ENCODE measurements around the gene PTGDR2.

PTGDR2 gene

GRCh38 chr11:60855726-60856633 lies at the start of gene PTGDR2:
PTGDR2 (minus strand) TSS chr11:60855950; CDS start chr11:60853722, 2,228 bp downstream.
- Histone ChIP-seq H3K27ac (ENCODE audit: low read length) (no peak within 1 kb of the TSS), H3K4me1 (ENCODE audit: control insufficient read depth in 1 of 2, insufficient read depth in 2 of 2, low read length in 2 of 2) (no peaks in the 10 kb centered on the region), H3K36me3 (ENCODE audit: control insufficient read depth in 1 of 2, insufficient read depth in 2 of 2, low read length in 2 of 2) (peaks cover 7 to 16% of the 10 kb centered on the region in 2 donors), H3K9me3 (ENCODE audit: control insufficient read depth in 1 of 2, low read length in 2 of 2) (no peaks in the 10 kb centered on the region), H3K27me3 (ENCODE audit: low read depth, low read length) (no peaks in the 10 kb centered on the region), H3K4me3 (ENCODE audit: low read depth in 1 of 2, low read length in 2 of 2) (peak within 1 kb of the TSS in 1 of 2 donors; percentile 11)

GRCh38 chr11:60905047-60905446 lies 49.3 kb upstream of the PTGDR2 start:
- H3K27ac ChIP-seq (ENCODE audit: low read length): peak overlapping the region; percentile 77
- H3K4me3 ChIP-seq (ENCODE audit: low read depth in 1 of 2, low read length in 2 of 2): peak overlapping the region; percentile 87 to 91
- no peaks in the 10 kb centered on the region for H3K9me3 ChIP-seq (ENCODE audit: control insufficient read depth in 1 of 2, low read length in 2 of 2)
- H3K4me1 ChIP-seq (ENCODE audit: control insufficient read depth in 1 of 2, insufficient read depth in 2 of 2, low read length in 2 of 2): peaks cover 22% of the 10 kb centered on the region in 2 donors
- peaks cover 35 to 41% of the 10 kb centered on the region in 2 donors for H3K36me3 ChIP-seq (ENCODE audit: control insufficient read depth in 1 of 2, insufficient read depth in 2 of 2, low read length in 2 of 2)
- no peaks in the 10 kb centered on the region for H3K27me3 ChIP-seq (ENCODE audit: low read depth, low read length)

- peaks cover 54 to 59% of the 10 kb centered on the region in 2 donors for H3K36me3 ChIP-seq (ENCODE audit: control insufficient read depth in 1 of 2, insufficient read depth in 2 of 2, low read length in 2 of 2)
- no peak overlapping the region for H3K27ac ChIP-seq (ENCODE audit: low read length)
- no peaks in the 10 kb centered on the region for H3K27me3 ChIP-seq (ENCODE audit: low read depth, low read length)
- no peaks in the 10 kb centered on the region for H3K9me3 ChIP-seq (ENCODE audit: control insufficient read depth in 1 of 2, low read length in 2 of 2)
- peaks cover 22% of the 10 kb centered on the region in 2 donors for H3K4me1 ChIP-seq (ENCODE audit: control insufficient read depth in 1 of 2, insufficient read depth in 2 of 2, low read length in 2 of 2)
- no peak overlapping the region for H3K4me3 ChIP-seq (ENCODE audit: low read depth in 1 of 2, low read length in 2 of 2)
These were observed 46.9 kb upstream of the PTGDR2 start for GRCh38 chr11:60902625-60903024.

- Histone ChIP-seq H3K4me1 (ENCODE audit: control insufficient read depth in 1 of 2, insufficient read depth in 2 of 2, low read length in 2 of 2) (peaks cover 17% of the 10 kb centered on the region in 2 donors), H3K27ac (ENCODE audit: low read length) (no peak overlapping the region), H3K4me3 (ENCODE audit: low read depth in 1 of 2, low read length in 2 of 2) (no peak overlapping the region), H3K27me3 (ENCODE audit: low read depth, low read length) (no peaks in the 10 kb centered on the region), H3K9me3 (ENCODE audit: control insufficient read depth in 1 of 2, low read length in 2 of 2) (no peaks in the 10 kb centered on the region), H3K36me3 (ENCODE audit: control insufficient read depth in 1 of 2, insufficient read depth in 2 of 2, low read length in 2 of 2) (peaks cover 67 to 69% of the 10 kb centered on the region in 2 donors)
These were observed 45.1 kb upstream of the PTGDR2 start for GRCh38 chr11:60900673-60901404.

GRCh38 chr11:60899977-60900376 lies 44.2 kb upstream of the PTGDR2 start:
- H3K36me3 ChIP-seq (ENCODE audit: control insufficient read depth in 1 of 2, insufficient read depth in 2 of 2, low read length in 2 of 2): peaks cover 69 to 73% of the 10 kb centered on the region in 2 donors
- H3K27me3 ChIP-seq (ENCODE audit: low read depth, low read length): no peaks in the 10 kb centered on the region
- H3K4me3 ChIP-seq (ENCODE audit: low read depth in 1 of 2, low read length in 2 of 2): no peak overlapping the region
- no peak overlapping the region for H3K27ac ChIP-seq (ENCODE audit: low read length)
- no peaks in the 10 kb centered on the region for H3K9me3 ChIP-seq (ENCODE audit: control insufficient read depth in 1 of 2, low read length in 2 of 2)
- H3K4me1 ChIP-seq (ENCODE audit: control insufficient read depth in 1 of 2, insufficient read depth in 2 of 2, low read length in 2 of 2): peaks cover 8 to 11% of the 10 kb centered on the region in 2 donors

GRCh38 chr11:60899046-60899936 lies 43.5 kb upstream of the PTGDR2 start:
- H3K9me3 ChIP-seq (ENCODE audit: control insufficient read depth in 1 of 2, low read length in 2 of 2): no peaks in the 10 kb centered on the region
- no peaks in the 10 kb centered on the region for H3K27me3 ChIP-seq (ENCODE audit: low read depth, low read length)
- peaks cover 69 to 78% of the 10 kb centered on the region in 2 donors for H3K36me3 ChIP-seq (ENCODE audit: control insufficient read depth in 1 of 2, insufficient read depth in 2 of 2, low read length in 2 of 2)
- no peak overlapping the region for H3K4me3 ChIP-seq (ENCODE audit: low read depth in 1 of 2, low read length in 2 of 2)
- H3K4me1 ChIP-seq (ENCODE audit: control insufficient read depth in 1 of 2, insufficient read depth in 2 of 2, low read length in 2 of 2): peaks cover 2 to 5% of the 10 kb centered on the region in 2 donors
- no peak overlapping the region for H3K27ac ChIP-seq (ENCODE audit: low read length)

- H3K27ac ChIP-seq (ENCODE audit: low read length): no peak overlapping the region
- no peak overlapping the region for H3K4me3 ChIP-seq (ENCODE audit: low read depth in 1 of 2, low read length in 2 of 2)
- no peaks in the 10 kb centered on the region for H3K4me1 ChIP-seq (ENCODE audit: control insufficient read depth in 1 of 2, insufficient read depth in 2 of 2, low read length in 2 of 2)
- no peaks in the 10 kb centered on the region for H3K9me3 ChIP-seq (ENCODE audit: control insufficient read depth in 1 of 2, low read length in 2 of 2)
- no peaks in the 10 kb centered on the region for H3K27me3 ChIP-seq (ENCODE audit: low read depth, low read length)
- H3K36me3 ChIP-seq (ENCODE audit: control insufficient read depth in 1 of 2, insufficient read depth in 2 of 2, low read length in 2 of 2): peaks cover 69 to 77% of the 10 kb centered on the region in 2 donors
These were observed 41.7 kb upstream of the PTGDR2 start for GRCh38 chr11:60897496-60897895.

GRCh38 chr11:60895687-60896086 lies 39.9 kb upstream of the PTGDR2 start:
- Histone ChIP-seq H3K27me3 (ENCODE audit: low read depth, low read length) (no peaks in the 10 kb centered on the region), H3K4me3 (ENCODE audit: low read depth in 1 of 2, low read length in 2 of 2) (no peak overlapping the region), H3K4me1 (ENCODE audit: control insufficient read depth in 1 of 2, insufficient read depth in 2 of 2, low read length in 2 of 2) (peaks cover 0 to 1% of the 10 kb centered on the region in 2 donors), H3K36me3 (ENCODE audit: control insufficient read depth in 1 of 2, insufficient read depth in 2 of 2, low read length in 2 of 2) (peaks cover 61 to 73% of the 10 kb centered on the region in 2 donors), H3K27ac (ENCODE audit: low read length) (no peak overlapping the region), H3K9me3 (ENCODE audit: control insufficient read depth in 1 of 2, low read length in 2 of 2) (no peaks in the 10 kb centered on the region)

- Histone ChIP-seq H3K4me1 (ENCODE audit: control insufficient read depth in 1 of 2, insufficient read depth in 2 of 2, low read length in 2 of 2) (peaks cover 0 to 3% of the 10 kb centered on the region in 2 donors), H3K27ac (ENCODE audit: low read length) (no peak overlapping the region), H3K9me3 (ENCODE audit: control insufficient read depth in 1 of 2, low read length in 2 of 2) (no peaks in the 10 kb centered on the region), H3K27me3 (ENCODE audit: low read depth, low read length) (no peaks in the 10 kb centered on the region), H3K4me3 (ENCODE audit: low read depth in 1 of 2, low read length in 2 of 2) (no peak overlapping the region), H3K36me3 (ENCODE audit: control insufficient read depth in 1 of 2, insufficient read depth in 2 of 2, low read length in 2 of 2) (peaks cover 29 to 45% of the 10 kb centered on the region in 2 donors)
These were observed 35.5 kb upstream of the PTGDR2 start for GRCh38 chr11:60891103-60891741.

- H3K36me3 ChIP-seq (ENCODE audit: control insufficient read depth in 1 of 2, insufficient read depth in 2 of 2, low read length in 2 of 2): peaks cover 26 to 41% of the 10 kb centered on the region in 2 donors
- no peaks in the 10 kb centered on the region for H3K9me3 ChIP-seq (ENCODE audit: control insufficient read depth in 1 of 2, low read length in 2 of 2)
- H3K27ac ChIP-seq (ENCODE audit: low read length): no peak overlapping the region
These were observed 34.9 kb upstream of the PTGDR2 start for GRCh38 chr11:60890696-60891095.

More at GRCh38 chr11:60890696-60891095, 34.9 kb upstream of the PTGDR2 start:
- no peaks in the 10 kb centered on the region for H3K27me3 ChIP-seq (ENCODE audit: low read depth, low read length)
- H3K4me1 ChIP-seq (ENCODE audit: control insufficient read depth in 1 of 2, insufficient read depth in 2 of 2, low read length in 2 of 2): peaks cover 0 to 3% of the 10 kb centered on the region in 2 donors
- no peak overlapping the region for H3K4me3 ChIP-seq (ENCODE audit: low read depth in 1 of 2, low read length in 2 of 2)

Data from muscle layer of duodenum (tissue), 2 donors.